ENCODE data around the gene NATD1. TPM values are rescaled to one million over a fixed set of nuclear protein-coding genes. Genes with fewer than 3 reads are reported as not detected.
"Not testable (repeated sequence)": the region's sequence is repeated elsewhere in the genome, so short reads cannot be mapped to it uniquely, and the experiment has no call there.

The NATD1 gene
- total and polyA plus RNA-seq, 2 donors: 2.1 to 9.8 TPM

GRCh38 chr17:21239680-21240368 is 13.4 kb downstream of the NATD1 start:
- Histone ChIP-seq H3K36me3 (ENCODE audit: insufficient read depth) (no peaks in the 10 kb centered on the region), H3K4me1 (ENCODE audit: insufficient read depth) (no peaks in the 10 kb centered on the region), H3K4me3 (ENCODE audit: low read depth, low read length) (no peak overlapping the region), H3K27ac (ENCODE audit: low read depth) (no peak overlapping the region)
- DNase-seq (ENCODE audit: extremely low spot score): no peak
- WGBS: 74% methylated on average over 12 of the region's 12 CpGs

GRCh38 chr17:21235921-21236320 is 17.3 kb downstream of the NATD1 start:
- Histone ChIP-seq H3K4me3 (ENCODE audit: low read depth, low read length) (no peak overlapping the region), H3K27ac (ENCODE audit: low read depth) (no peak overlapping the region), H3K4me1 (ENCODE audit: insufficient read depth) (no peaks in the 10 kb centered on the region), H3K36me3 (ENCODE audit: insufficient read depth) (no peaks in the 10 kb centered on the region)
- 91% methylated on average over 1 of the region's 1 CpG for WGBS
- DNase-seq (ENCODE audit: extremely low spot score): no peak

GRCh38 chr17:21233581-21234347 is 19.4 kb downstream of the NATD1 start:
- no peaks in the 10 kb centered on the region for H3K36me3 ChIP-seq (ENCODE audit: insufficient read depth)
- WGBS: 56% methylated on average over 7 of the region's 7 CpGs
- H3K4me3 ChIP-seq (ENCODE audit: low read depth, low read length): no peak overlapping the region
- DNase-seq (ENCODE audit: extremely low spot score): no peak
- no peak overlapping the region for H3K27ac ChIP-seq (ENCODE audit: low read depth)
- no peaks in the 10 kb centered on the region for H3K4me1 ChIP-seq (ENCODE audit: insufficient read depth)

GRCh38 chr17:21232033-21232749 is 21.0 kb downstream of the NATD1 start:
- no peak for DNase-seq (ENCODE audit: extremely low spot score)
- no peaks in the 10 kb centered on the region for H3K36me3 ChIP-seq (ENCODE audit: insufficient read depth)
- no peaks in the 10 kb centered on the region for H3K4me1 ChIP-seq (ENCODE audit: insufficient read depth)
- H3K4me3 ChIP-seq (ENCODE audit: low read depth, low read length): no peak overlapping the region
- H3K27ac ChIP-seq (ENCODE audit: low read depth): no peak overlapping the region
- 94% methylated on average over 4 of the region's 4 CpGs for WGBS

- Histone ChIP-seq H3K36me3 (ENCODE audit: insufficient read depth) (no peaks in the 10 kb centered on the region), H3K4me1 (ENCODE audit: insufficient read depth) (no peaks in the 10 kb centered on the region), H3K4me3 (ENCODE audit: low read depth, low read length) (no peak overlapping the region), H3K27ac (ENCODE audit: low read depth) (no peak overlapping the region)
- 75% methylated on average over 6 of the region's 6 CpGs for WGBS
- DNase-seq (ENCODE audit: extremely low spot score): no peak
Measured at GRCh38 chr17:21231533-21231932, 21.7 kb downstream of the NATD1 start.

- H3K36me3 ChIP-seq (ENCODE audit: insufficient read depth): no peaks in the 10 kb centered on the region
- no peaks in the 10 kb centered on the region for H3K4me1 ChIP-seq (ENCODE audit: insufficient read depth)
- H3K27ac ChIP-seq (ENCODE audit: low read depth): no peak overlapping the region
- WGBS: 78% methylated on average over 2 of the region's 2 CpGs
- DNase-seq (ENCODE audit: extremely low spot score): no peak
- no peak overlapping the region for H3K4me3 ChIP-seq (ENCODE audit: low read depth, low read length)
Measured at GRCh38 chr17:21228845-21229244, 24.4 kb downstream of the NATD1 start.

- no peaks in the 10 kb centered on the region for H3K4me1 ChIP-seq (ENCODE audit: insufficient read depth)
- no peak overlapping the region for H3K27ac ChIP-seq (ENCODE audit: low read depth)
- DNase-seq (ENCODE audit: extremely low spot score): no peak
- H3K4me3 ChIP-seq (ENCODE audit: low read depth, low read length): no peak overlapping the region
- 68% methylated on average over 4 of the region's 4 CpGs for WGBS
- no peaks in the 10 kb centered on the region for H3K36me3 ChIP-seq (ENCODE audit: insufficient read depth)
Measured at GRCh38 chr17:21228111-21228510, 25.1 kb downstream of the NATD1 start.

- H3K4me3 ChIP-seq (ENCODE audit: low read depth, low read length); DNase-seq (ENCODE audit: extremely low spot score); H3K36me3 ChIP-seq (ENCODE audit: insufficient read depth); H3K27ac ChIP-seq (ENCODE audit: low read depth); H3K4me1 ChIP-seq (ENCODE audit: insufficient read depth): not testable (repeated sequence)
- WGBS: 80% methylated on average over 11 of the region's 11 CpGs
Measured at GRCh38 chr17:21227277-21227676, 25.9 kb downstream of the NATD1 start.

GRCh38 chr17:21223086-21223485 is 30.1 kb downstream of the NATD1 start:
- no peaks in the 10 kb centered on the region for H3K4me1 ChIP-seq (ENCODE audit: insufficient read depth)
- no peak for DNase-seq (ENCODE audit: extremely low spot score)
- 90% methylated on average over 6 of the region's 6 CpGs for WGBS
- H3K36me3 ChIP-seq (ENCODE audit: insufficient read depth): no peaks in the 10 kb centered on the region
- H3K4me3 ChIP-seq (ENCODE audit: low read depth, low read length): no peak overlapping the region
- H3K27ac ChIP-seq (ENCODE audit: low read depth): no peak overlapping the region

GRCh38 chr17:21218831-21219380 is 34.3 kb downstream of the NATD1 start:
- Histone ChIP-seq H3K4me3 (ENCODE audit: low read depth, low read length) (no peak overlapping the region), H3K27ac (ENCODE audit: low read depth) (no peak overlapping the region), H3K36me3 (ENCODE audit: insufficient read depth) (no peaks in the 10 kb centered on the region), H3K4me1 (ENCODE audit: insufficient read depth) (no peaks in the 10 kb centered on the region)
- DNase-seq (ENCODE audit: extremely low spot score): no peak
- 90% methylated on average over 3 of the region's 3 CpGs for WGBS

- H3K4me3 ChIP-seq (ENCODE audit: low read depth, low read length): no peak overlapping the region
- no peak for DNase-seq (ENCODE audit: extremely low spot score)
- H3K27ac ChIP-seq (ENCODE audit: low read depth): no peak overlapping the region
- WGBS: 70% methylated on average over 3 of the region's 3 CpGs
- H3K36me3 ChIP-seq (ENCODE audit: insufficient read depth): no peaks in the 10 kb centered on the region
- H3K4me1 ChIP-seq (ENCODE audit: insufficient read depth): peaks cover under 1% of the 10 kb centered on the region
Measured at GRCh38 chr17:21218101-21218500, 35.1 kb downstream of the NATD1 start.

GRCh38 chr17:21217346-21217745 is 35.9 kb downstream of the NATD1 start:
- Histone ChIP-seq H3K36me3 (ENCODE audit: insufficient read depth) (no peaks in the 10 kb centered on the region), H3K4me3 (ENCODE audit: low read depth, low read length) (no peak overlapping the region), H3K27ac (ENCODE audit: low read depth) (no peak overlapping the region), H3K4me1 (ENCODE audit: insufficient read depth) (peaks cover 4% of the 10 kb centered on the region)
- DNase-seq (ENCODE audit: extremely low spot score): no peak
- WGBS: 89% methylated on average over 1 of the region's 1 CpG

- Histone ChIP-seq H3K27ac (ENCODE audit: low read depth) (no peak overlapping the region), H3K36me3 (ENCODE audit: insufficient read depth) (no peaks in the 10 kb centered on the region), H3K4me1 (ENCODE audit: insufficient read depth) (peaks cover 4% of the 10 kb centered on the region), H3K4me3 (ENCODE audit: low read depth, low read length) (no peak overlapping the region)
- 89% methylated on average over 6 of the region's 6 CpGs for WGBS
- no peak for DNase-seq (ENCODE audit: extremely low spot score)
Measured at GRCh38 chr17:21215935-21216334, 37.3 kb downstream of the NATD1 start.
